Subcutaneous abdominal adipose tissue (tissue), 5 donors: ENCODE results near the gene PDE4D.
A peak's percentile ranks its signal among the peaks of the same experiment; 100 is the strongest.

Experiments used
- H3K27ac ChIP-seq: one replicate; pipeline ENCODE4 v1.7.0; 2013; ENCODE audit warnings: low read depth, mild to moderate bottlenecking, inconsistent platforms, low read length, moderate library complexity
- H3K27me3 ChIP-seq, 5 donors: one replicate each; pipeline ENCODE4 v1.7.0; 2013; ENCODE audit warnings: low read length in 5 of 5, inconsistent platforms in 1 of 5; ENCODE audit not compliant: control insufficient read depth in 5 of 5, insufficient read depth in 4 of 5
- H3K36me3 ChIP-seq, 5 donors: one replicate each; pipeline ENCODE4 v1.7.0; 2013; ENCODE audit warnings: low read length in 5 of 5; ENCODE audit not compliant: control insufficient read depth in 5 of 5, insufficient read depth in 5 of 5
- H3K4me1 ChIP-seq, 5 donors: one replicate each; pipeline ENCODE4 v1.7.0; 2013; ENCODE audit warnings: low read length in 5 of 5, mild to moderate bottlenecking in 3 of 5, moderate library complexity in 1 of 5; ENCODE audit not compliant: control insufficient read depth in 5 of 5, insufficient read depth in 5 of 5
- H3K4me3 ChIP-seq, 5 donors: one replicate each; pipeline ENCODE4 v1.7.0; 2013; ENCODE audit warnings: low read length in 5 of 5, low read depth in 1 of 5
- H3K9ac ChIP-seq, 5 donors: one replicate each; pipeline ENCODE4 v1.7.0; 2013; ENCODE audit warnings: low read length in 5 of 5, mild to moderate bottlenecking in 4 of 5, moderate library complexity in 3 of 5
- H3K9me3 ChIP-seq, 5 donors: one replicate each; pipeline ENCODE4 v1.7.0; 2013; ENCODE audit warnings: low read length in 5 of 5; ENCODE audit not compliant: control insufficient read depth in 5 of 5
- donor health status: healthy.
- donor health status: healthy.
- donor health status: healthy.
- donor health status: healthy.
- donor health status: healthy.

PDE4D gene

GRCh38 chr5:59558501-59558900 lies 335.0 kb downstream of the PDE4D start:
- Histone ChIP-seq H3K9me3 (no peaks in the 10 kb centered on the region), H3K9ac (no peak overlapping the region), H3K27me3 (no peaks in the 10 kb centered on the region), H3K36me3 (no peaks in the 10 kb centered on the region), H3K4me1 (peaks cover 0 to 22% (median 6%) of the 10 kb centered on the region in 5 donors), H3K27ac (no peak overlapping the region), H3K4me3 (no peak overlapping the region)

GRCh38 chr5:59557572-59557971 lies 336.0 kb downstream of the PDE4D start:
- Histone ChIP-seq H3K4me1 (peaks cover 0 to 14% (median 6%) of the 10 kb centered on the region in 5 donors), H3K4me3 (no peak overlapping the region), H3K9me3 (no peaks in the 10 kb centered on the region), H3K27ac (no peak overlapping the region), H3K27me3 (no peaks in the 10 kb centered on the region), H3K36me3 (no peaks in the 10 kb centered on the region), H3K9ac (no peak overlapping the region)

GRCh38 chr5:59555596-59555995 lies 337.9 kb downstream of the PDE4D start:
- Histone ChIP-seq H3K36me3 (no peaks in the 10 kb centered on the region), H3K27me3 (no peaks in the 10 kb centered on the region), H3K9ac (no peak overlapping the region), H3K9me3 (no peaks in the 10 kb centered on the region), H3K27ac (no peak overlapping the region), H3K4me3 (no peak overlapping the region), H3K4me1 (peaks cover 0 to 12% (median 6%) of the 10 kb centered on the region in 5 donors)

GRCh38 chr5:59554501-59554900 lies 339.0 kb downstream of the PDE4D start:
- Histone ChIP-seq H3K27me3 (no peaks in the 10 kb centered on the region), H3K36me3 (no peaks in the 10 kb centered on the region), H3K4me1 (peaks cover 0 to 3% (median under 1%) of the 10 kb centered on the region in 5 donors), H3K4me3 (no peak overlapping the region), H3K27ac (no peak overlapping the region), H3K9ac (no peak overlapping the region), H3K9me3 (no peaks in the 10 kb centered on the region)

- Histone ChIP-seq H3K4me1 (no peaks in the 10 kb centered on the region), H3K4me3 (no peak overlapping the region), H3K27ac (no peak overlapping the region), H3K27me3 (no peaks in the 10 kb centered on the region), H3K9me3 (no peaks in the 10 kb centered on the region), H3K36me3 (no peaks in the 10 kb centered on the region), H3K9ac (no peak overlapping the region)
Observed at GRCh38 chr5:59553992-59554391, 339.5 kb downstream of the PDE4D start.

- Histone ChIP-seq H3K27me3 (no peaks in the 10 kb centered on the region), H3K36me3 (no peaks in the 10 kb centered on the region), H3K27ac (no peak overlapping the region), H3K4me1 (peaks cover 0 to 9% (median 7%) of the 10 kb centered on the region in 5 donors), H3K9ac (no peak overlapping the region), H3K9me3 (no peaks in the 10 kb centered on the region), H3K4me3 (no peak overlapping the region)
Observed at GRCh38 chr5:59548807-59549357, 344.6 kb downstream of the PDE4D start.

- no peak overlapping the region for H3K9ac ChIP-seq
- no peaks in the 10 kb centered on the region for H3K36me3 ChIP-seq
- no peaks in the 10 kb centered on the region for H3K9me3 ChIP-seq
- H3K4me1 ChIP-seq = peaks cover 0 to 20% (median 18%) of the 10 kb centered on the region in 5 donors
- H3K27ac ChIP-seq = no peak overlapping the region
- H3K4me3 ChIP-seq = no peak overlapping the region
- no peaks in the 10 kb centered on the region for H3K27me3 ChIP-seq
Observed at GRCh38 chr5:59547731-59548130, 345.8 kb downstream of the PDE4D start.

GRCh38 chr5:59544573-59544972 lies 349.0 kb downstream of the PDE4D start:
- Histone ChIP-seq H3K4me1 (peaks cover 0 to 22% (median 20%) of the 10 kb centered on the region in 5 donors), H3K27ac (peak overlapping the region; percentile 65)

GRCh38 chr5:59543821-59544442 lies 349.6 kb downstream of the PDE4D start:
- Histone ChIP-seq H3K4me3 (no peak overlapping the region), H3K9me3 (no peaks in the 10 kb centered on the region), H3K27me3 (no peaks in the 10 kb centered on the region), H3K27ac (peak overlapping the region; percentile 65), H3K36me3 (no peaks in the 10 kb centered on the region), H3K9ac (no peak overlapping the region), H3K4me1 (peaks cover 0 to 22% (median 20%) of the 10 kb centered on the region in 5 donors)

More at GRCh38 chr5:59544573-59544972, 349.0 kb downstream of the PDE4D start:
- Histone ChIP-seq H3K9me3 (no peaks in the 10 kb centered on the region), H3K4me3 (no peak overlapping the region), H3K27me3 (no peaks in the 10 kb centered on the region), H3K36me3 (no peaks in the 10 kb centered on the region), H3K9ac (no peak overlapping the region)

GRCh38 chr5:59542851-59543820 lies 350.4 kb downstream of the PDE4D start:
- peaks cover 0 to 28% (median 20%) of the 10 kb centered on the region in 5 donors for H3K4me1 ChIP-seq
- H3K4me3 ChIP-seq = no peak overlapping the region
- H3K9ac ChIP-seq = peak overlapping the region in 1 of 5 donors; percentile 56
- H3K9me3 ChIP-seq = no peaks in the 10 kb centered on the region
- no peaks in the 10 kb centered on the region for H3K36me3 ChIP-seq
- no peaks in the 10 kb centered on the region for H3K27me3 ChIP-seq
- H3K27ac ChIP-seq = peak overlapping the region; percentile 65
